Measurements from ENCODE around the gene TUBGCP2. TPM values are rescaled to one million over a fixed set of nuclear protein-coding genes. Genes with fewer than 3 reads are reported as not detected.

Gene TUBGCP2
- polyA plus RNA-seq, 3 donors, result 59.2 to 79.8 (median 61.1) TPM

- DNase-seq (ENCODE audit: extremely low read depth in 1 of 11, low read depth in 9 of 11, low spot score in 4 of 11), result no peak
Observed at GRCh38 chr10:133349577-133350011, 40.9 kb upstream of the TUBGCP2 start.

- DNase-seq (ENCODE audit: extremely low read depth in 1 of 11, low read depth in 9 of 11, low spot score in 4 of 11), result no peak
Observed at GRCh38 chr10:133349160-133349568, 40.5 kb upstream of the TUBGCP2 start.

- DNase-seq (ENCODE audit: extremely low read depth in 1 of 11, low read depth in 9 of 11, low spot score in 4 of 11), result no peak
Observed at GRCh38 chr10:133347710-133348517, 39.2 kb upstream of the TUBGCP2 start.

GRCh38 chr10:133346413-133346812, 37.7 kb upstream of the TUBGCP2 start:
- no peak for DNase-seq (ENCODE audit: extremely low read depth in 1 of 11, low read depth in 9 of 11, low spot score in 4 of 11)

GRCh38 chr10:133344236-133344635, 35.6 kb upstream of the TUBGCP2 start:
- DNase-seq (ENCODE audit: extremely low read depth in 1 of 11, low read depth in 9 of 11, low spot score in 4 of 11), result no peak

- DNase-seq (ENCODE audit: extremely low read depth in 1 of 11, low read depth in 9 of 11, low spot score in 4 of 11), result no peak
Observed at GRCh38 chr10:133343558-133343957, 34.9 kb upstream of the TUBGCP2 start.

- no peak for DNase-seq (ENCODE audit: extremely low read depth in 1 of 11, low read depth in 9 of 11, low spot score in 4 of 11)
Observed at GRCh38 chr10:133342942-133343341, 34.3 kb upstream of the TUBGCP2 start.

GRCh38 chr10:133341983-133342382, 33.3 kb upstream of the TUBGCP2 start:
- no peak for DNase-seq (ENCODE audit: extremely low read depth in 1 of 11, low read depth in 9 of 11, low spot score in 4 of 11)

- no peak for DNase-seq (ENCODE audit: extremely low read depth in 1 of 11, low read depth in 9 of 11, low spot score in 4 of 11)
Observed at GRCh38 chr10:133339708-133340380, 31.2 kb upstream of the TUBGCP2 start.

GRCh38 chr10:133338080-133339071, 29.7 kb upstream of the TUBGCP2 start:
- no peak for DNase-seq (ENCODE audit: extremely low read depth in 1 of 11, low read depth in 9 of 11, low spot score in 4 of 11)

- DNase-seq (ENCODE audit: extremely low read depth in 1 of 11, low read depth in 9 of 11, low spot score in 4 of 11), result no peak
Observed at GRCh38 chr10:133337370-133337725, 28.7 kb upstream of the TUBGCP2 start.

GRCh38 chr10:133336577-133337369, 28.1 kb upstream of the TUBGCP2 start, which contains the start of gene CALY:
CALY (minus strand) TSS chr10:133336896; CDS start chr10:133328989, 7,907 bp downstream.
- no peak for DNase-seq (ENCODE audit: extremely low read depth in 1 of 11, low read depth in 9 of 11, low spot score in 4 of 11)

GRCh38 chr10:133336118-133336576, 27.5 kb upstream of the TUBGCP2 start:
- DNase-seq (ENCODE audit: extremely low read depth in 1 of 11, low read depth in 9 of 11, low spot score in 4 of 11), result no peak

GRCh38 chr10:133335246-133336117, 26.8 kb upstream of the TUBGCP2 start:
- peak in 3 of 11 donors; percentile 55 to 60 (median 56) for DNase-seq (ENCODE audit: extremely low read depth in 1 of 11, low read depth in 9 of 11, low spot score in 4 of 11)

- DNase-seq (ENCODE audit: extremely low read depth in 1 of 11, low read depth in 9 of 11, low spot score in 4 of 11), result no peak
Observed at GRCh38 chr10:133334503-133335245, 26.0 kb upstream of the TUBGCP2 start.

- DNase-seq (ENCODE audit: extremely low read depth in 1 of 11, low read depth in 9 of 11, low spot score in 4 of 11), result no peak
Observed at GRCh38 chr10:133332936-133333699, 24.4 kb upstream of the TUBGCP2 start.
